ENCODE data around the gene IFI30.

DNA sequence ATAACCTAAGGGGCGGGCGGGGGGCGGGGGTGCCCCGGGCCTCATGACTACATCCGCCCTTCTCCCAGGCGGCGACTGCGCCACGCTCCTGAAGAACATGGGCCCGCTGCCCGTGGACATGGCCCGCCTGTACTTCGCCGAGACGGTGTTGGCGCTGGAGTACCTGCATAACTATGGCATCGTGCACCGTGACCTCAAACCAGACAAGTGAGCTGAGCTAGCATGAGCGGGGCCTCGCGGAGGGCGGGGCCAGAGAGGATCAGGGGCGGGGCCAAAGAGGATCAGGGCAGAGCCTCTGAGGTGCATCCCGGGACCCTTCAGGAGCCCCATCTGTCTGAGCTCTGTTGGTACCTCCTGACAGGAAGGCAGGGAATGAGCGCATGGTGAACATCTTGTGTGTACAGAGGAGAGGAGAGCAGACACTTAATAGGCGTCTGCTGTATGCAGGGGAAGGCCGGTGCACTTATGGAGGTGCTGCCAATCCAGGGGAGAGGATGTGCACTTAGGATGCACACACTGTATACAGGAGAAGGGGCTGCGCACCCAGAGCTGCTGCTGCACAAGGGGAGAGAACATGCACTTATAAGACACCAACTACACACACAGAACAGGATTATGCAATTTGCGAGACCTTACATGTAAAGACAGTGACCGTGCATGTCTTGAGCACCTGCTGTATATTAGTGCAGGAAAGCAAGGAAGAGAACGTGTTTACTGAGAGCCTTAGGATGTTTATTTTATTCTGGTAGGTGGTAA is 41.6 kb upstream of the IFI30 start:
- TF ChIP-seq, protein P1, sequence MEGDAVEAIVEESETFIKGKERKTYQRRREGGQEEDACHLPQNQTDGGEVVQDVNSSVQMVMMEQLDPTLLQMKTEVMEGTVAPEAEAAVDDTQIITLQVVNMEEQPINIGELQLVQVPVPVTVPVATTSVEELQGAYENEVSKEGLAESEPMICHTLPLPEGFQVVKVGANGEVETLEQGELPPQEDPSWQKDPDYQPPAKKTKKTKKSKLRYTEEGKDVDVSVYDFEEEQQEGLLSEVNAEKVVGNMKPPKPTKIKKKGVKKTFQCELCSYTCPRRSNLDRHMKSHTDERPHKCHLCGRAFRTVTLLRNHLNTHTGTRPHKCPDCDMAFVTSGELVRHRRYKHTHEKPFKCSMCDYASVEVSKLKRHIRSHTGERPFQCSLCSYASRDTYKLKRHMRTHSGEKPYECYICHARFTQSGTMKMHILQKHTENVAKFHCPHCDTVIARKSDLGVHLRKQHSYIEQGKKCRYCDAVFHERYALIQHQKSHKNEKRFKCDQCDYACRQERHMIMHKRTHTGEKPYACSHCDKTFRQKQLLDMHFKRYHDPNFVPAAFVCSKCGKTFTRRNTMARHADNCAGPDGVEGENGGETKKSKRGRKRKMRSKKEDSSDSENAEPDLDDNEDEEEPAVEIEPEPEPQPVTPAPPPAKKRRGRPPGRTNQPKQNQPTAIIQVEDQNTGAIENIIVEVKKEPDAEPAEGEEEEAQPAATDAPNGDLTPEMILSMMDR (conservative IDR thresholded peaks at IDR 0.05; ENCODE audit: low read depth in 2 of 2) = no peak
- TF ChIP-seq EZH2 (IDR thresholded peaks at IDR 0.05; ENCODE audit: low read depth, unreplicated experiment) (no peak), STAT1 (IDR thresholded peaks at IDR 0.05; ENCODE audit: unreplicated experiment) (no peak), JUNB (IDR thresholded peaks at IDR 0.05; ENCODE audit: unreplicated experiment) (no peak), POLR2AphosphoS5 (IDR thresholded peaks at IDR 0.05; ENCODE audit: low read depth) (no peak), EZH2phosphoT487 (IDR thresholded peaks at IDR 0.05; ENCODE audit: unreplicated experiment) (no peak), ZNF331 (CRISPR knock-in tag; IDR thresholded peaks at IDR 0.05; ENCODE audit: low read depth) (no peak), CREB1 (CRISPR knock-in tag; IDR thresholded peaks at IDR 0.05; ENCODE audit: low read depth) (no peak), ZNF114 (CRISPR knock-in tag; IDR thresholded peaks at IDR 0.05) (no peak)
- TF ChIP-seq, protein P2, sequence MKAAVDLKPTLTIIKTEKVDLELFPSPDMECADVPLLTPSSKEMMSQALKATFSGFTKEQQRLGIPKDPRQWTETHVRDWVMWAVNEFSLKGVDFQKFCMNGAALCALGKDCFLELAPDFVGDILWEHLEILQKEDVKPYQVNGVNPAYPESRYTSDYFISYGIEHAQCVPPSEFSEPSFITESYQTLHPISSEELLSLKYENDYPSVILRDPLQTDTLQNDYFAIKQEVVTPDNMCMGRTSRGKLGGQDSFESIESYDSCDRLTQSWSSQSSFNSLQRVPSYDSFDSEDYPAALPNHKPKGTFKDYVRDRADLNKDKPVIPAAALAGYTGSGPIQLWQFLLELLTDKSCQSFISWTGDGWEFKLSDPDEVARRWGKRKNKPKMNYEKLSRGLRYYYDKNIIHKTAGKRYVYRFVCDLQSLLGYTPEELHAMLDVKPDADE (IDR thresholded peaks at IDR 0.05) = no peak
- TF ChIP-seq, protein P3, sequence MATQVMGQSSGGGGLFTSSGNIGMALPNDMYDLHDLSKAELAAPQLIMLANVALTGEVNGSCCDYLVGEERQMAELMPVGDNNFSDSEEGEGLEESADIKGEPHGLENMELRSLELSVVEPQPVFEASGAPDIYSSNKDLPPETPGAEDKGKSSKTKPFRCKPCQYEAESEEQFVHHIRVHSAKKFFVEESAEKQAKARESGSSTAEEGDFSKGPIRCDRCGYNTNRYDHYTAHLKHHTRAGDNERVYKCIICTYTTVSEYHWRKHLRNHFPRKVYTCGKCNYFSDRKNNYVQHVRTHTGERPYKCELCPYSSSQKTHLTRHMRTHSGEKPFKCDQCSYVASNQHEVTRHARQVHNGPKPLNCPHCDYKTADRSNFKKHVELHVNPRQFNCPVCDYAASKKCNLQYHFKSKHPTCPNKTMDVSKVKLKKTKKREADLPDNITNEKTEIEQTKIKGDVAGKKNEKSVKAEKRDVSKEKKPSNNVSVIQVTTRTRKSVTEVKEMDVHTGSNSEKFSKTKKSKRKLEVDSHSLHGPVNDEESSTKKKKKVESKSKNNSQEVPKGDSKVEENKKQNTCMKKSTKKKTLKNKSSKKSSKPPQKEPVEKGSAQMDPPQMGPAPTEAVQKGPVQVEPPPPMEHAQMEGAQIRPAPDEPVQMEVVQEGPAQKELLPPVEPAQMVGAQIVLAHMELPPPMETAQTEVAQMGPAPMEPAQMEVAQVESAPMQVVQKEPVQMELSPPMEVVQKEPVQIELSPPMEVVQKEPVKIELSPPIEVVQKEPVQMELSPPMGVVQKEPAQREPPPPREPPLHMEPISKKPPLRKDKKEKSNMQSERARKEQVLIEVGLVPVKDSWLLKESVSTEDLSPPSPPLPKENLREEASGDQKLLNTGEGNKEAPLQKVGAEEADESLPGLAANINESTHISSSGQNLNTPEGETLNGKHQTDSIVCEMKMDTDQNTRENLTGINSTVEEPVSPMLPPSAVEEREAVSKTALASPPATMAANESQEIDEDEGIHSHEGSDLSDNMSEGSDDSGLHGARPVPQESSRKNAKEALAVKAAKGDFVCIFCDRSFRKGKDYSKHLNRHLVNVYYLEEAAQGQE (IDR thresholded peaks at IDR 0.05; ENCODE audit: unreplicated experiment) = no peak
- TF ChIP-seq, protein P4, sequence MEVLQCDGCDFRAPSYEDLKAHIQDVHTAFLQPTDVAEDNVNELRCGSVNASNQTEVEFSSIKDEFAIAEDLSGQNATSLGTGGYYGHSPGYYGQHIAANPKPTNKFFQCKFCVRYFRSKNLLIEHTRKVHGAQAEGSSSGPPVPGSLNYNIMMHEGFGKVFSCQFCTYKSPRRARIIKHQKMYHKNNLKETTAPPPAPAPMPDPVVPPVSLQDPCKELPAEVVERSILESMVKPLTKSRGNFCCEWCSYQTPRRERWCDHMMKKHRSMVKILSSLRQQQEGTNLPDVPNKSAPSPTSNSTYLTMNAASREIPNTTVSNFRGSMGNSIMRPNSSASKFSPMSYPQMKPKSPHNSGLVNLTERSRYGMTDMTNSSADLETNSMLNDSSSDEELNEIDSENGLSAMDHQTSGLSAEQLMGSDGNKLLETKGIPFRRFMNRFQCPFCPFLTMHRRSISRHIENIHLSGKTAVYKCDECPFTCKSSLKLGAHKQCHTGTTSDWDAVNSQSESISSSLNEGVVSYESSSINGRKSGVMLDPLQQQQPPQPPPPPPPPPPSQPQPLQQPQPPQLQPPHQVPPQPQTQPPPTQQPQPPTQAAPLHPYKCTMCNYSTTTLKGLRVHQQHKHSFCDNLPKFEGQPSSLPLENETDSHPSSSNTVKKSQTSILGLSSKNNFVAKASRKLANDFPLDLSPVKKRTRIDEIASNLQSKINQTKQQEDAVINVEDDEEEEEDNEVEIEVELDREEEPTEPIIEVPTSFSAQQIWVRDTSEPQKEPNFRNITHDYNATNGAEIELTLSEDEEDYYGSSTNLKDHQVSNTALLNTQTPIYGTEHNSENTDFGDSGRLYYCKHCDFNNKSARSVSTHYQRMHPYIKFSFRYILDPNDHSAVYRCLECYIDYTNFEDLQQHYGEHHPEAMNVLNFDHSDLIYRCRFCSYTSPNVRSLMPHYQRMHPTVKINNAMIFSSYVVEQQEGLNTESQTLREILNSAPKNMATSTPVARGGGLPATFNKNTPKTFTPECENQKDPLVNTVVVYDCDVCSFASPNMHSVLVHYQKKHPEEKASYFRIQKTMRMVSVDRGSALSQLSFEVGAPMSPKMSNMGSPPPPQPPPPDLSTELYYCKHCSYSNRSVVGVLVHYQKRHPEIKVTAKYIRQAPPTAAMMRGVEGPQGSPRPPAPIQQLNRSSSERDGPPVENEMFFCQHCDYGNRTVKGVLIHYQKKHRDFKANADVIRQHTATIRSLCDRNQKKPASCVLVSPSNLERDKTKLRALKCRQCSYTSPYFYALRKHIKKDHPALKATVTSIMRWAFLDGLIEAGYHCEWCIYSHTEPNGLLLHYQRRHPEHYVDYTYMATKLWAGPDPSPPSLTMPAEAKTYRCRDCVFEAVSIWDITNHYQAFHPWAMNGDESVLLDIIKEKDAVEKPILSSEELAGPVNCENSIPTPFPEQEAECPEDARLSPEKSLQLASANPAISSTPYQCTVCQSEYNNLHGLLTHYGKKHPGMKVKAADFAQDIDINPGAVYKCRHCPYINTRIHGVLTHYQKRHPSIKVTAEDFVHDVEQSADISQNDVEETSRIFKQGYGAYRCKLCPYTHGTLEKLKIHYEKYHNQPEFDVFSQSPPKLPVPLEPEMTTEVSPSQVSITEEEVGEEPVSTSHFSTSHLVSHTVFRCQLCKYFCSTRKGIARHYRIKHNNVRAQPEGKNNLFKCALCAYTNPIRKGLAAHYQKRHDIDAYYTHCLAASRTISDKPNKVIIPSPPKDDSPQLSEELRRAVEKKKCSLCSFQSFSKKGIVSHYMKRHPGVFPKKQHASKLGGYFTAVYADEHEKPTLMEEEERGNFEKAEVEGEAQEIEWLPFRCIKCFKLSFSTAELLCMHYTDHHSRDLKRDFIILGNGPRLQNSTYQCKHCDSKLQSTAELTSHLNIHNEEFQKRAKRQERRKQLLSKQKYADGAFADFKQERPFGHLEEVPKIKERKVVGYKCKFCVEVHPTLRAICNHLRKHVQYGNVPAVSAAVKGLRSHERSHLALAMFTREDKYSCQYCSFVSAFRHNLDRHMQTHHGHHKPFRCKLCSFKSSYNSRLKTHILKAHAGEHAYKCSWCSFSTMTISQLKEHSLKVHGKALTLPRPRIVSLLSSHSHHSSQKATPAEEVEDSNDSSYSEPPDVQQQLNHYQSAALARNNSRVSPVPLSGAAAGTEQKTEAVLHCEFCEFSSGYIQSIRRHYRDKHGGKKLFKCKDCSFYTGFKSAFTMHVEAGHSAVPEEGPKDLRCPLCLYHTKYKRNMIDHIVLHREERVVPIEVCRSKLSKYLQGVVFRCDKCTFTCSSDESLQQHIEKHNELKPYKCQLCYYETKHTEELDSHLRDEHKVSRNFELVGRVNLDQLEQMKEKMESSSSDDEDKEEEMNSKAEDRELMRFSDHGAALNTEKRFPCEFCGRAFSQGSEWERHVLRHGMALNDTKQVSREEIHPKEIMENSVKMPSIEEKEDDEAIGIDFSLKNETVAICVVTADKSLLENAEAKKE (CRISPR knock-in tag; IDR thresholded peaks at IDR 0.05) = no peak

Data from GM23338 (cell line).